Neural cell (in vitro differentiated cells): Measurements from ENCODE around the gene OR7G2. TPM values are rescaled to one million over a fixed set of nuclear protein-coding genes. Genes with fewer than 3 reads are reported as not detected.

Experiments used
- H2AFZ ChIP-seq: fragments of 200-600, 300-800 bp; sonication (generic), shearing (Covaris generic); 2 replicates; pipeline ENCODE4 v1.6.0; 2014; ENCODE audit warnings: low read depth, mild to moderate bottlenecking, antibody characterized with exemption, low read length, moderate library complexity
- H3F3A ChIP-seq: fragments of 200-600 bp; shearing (Covaris generic); 2 replicates; pipeline ENCODE4 v1.6.1; 2016; ENCODE audit warnings: mild to moderate bottlenecking, moderate library complexity, mixed read lengths, antibody characterized with exemption, low read length; ENCODE audit not compliant: insufficient read depth, poor library complexity, severe bottlenecking
- H3K27ac ChIP-seq: fragments of 200-600, 300-800 bp; sonication (generic), shearing (Covaris generic); 2 replicates; pipeline ENCODE4 v1.5.1; 2014; ENCODE audit warnings: mild to moderate bottlenecking, low read length, moderate library complexity
- H3K27me3 ChIP-seq: fragments of 300-800, 200-600 bp; sonication (generic), shearing (Covaris generic); 2 replicates; pipeline ENCODE4 v1.6.0; 2014; ENCODE audit warnings: mild to moderate bottlenecking, low read depth, low read length, moderate library complexity; ENCODE audit not compliant: insufficient read depth
- H3K36me3 ChIP-seq: fragments of 300-800, 200-600 bp; sonication (generic), shearing (Covaris generic); 2 replicates; pipeline ENCODE4 v1.5.1; 2014; ENCODE audit warnings: mild to moderate bottlenecking, antibody characterized with exemption, low read length, moderate library complexity; ENCODE audit not compliant: insufficient read depth
- H3K4me2 ChIP-seq: fragments of 300-800, 200-600 bp; sonication (generic), shearing (Covaris generic); 2 replicates; pipeline ENCODE4 v1.6.0; 2014; ENCODE audit warnings: mild to moderate bottlenecking, low read length
- H3K4me3 ChIP-seq: fragments of 300-800, 200-600 bp; sonication (generic), shearing (Covaris generic); 2 replicates; pipeline ENCODE4 v1.5.1; 2014; ENCODE audit warnings: mild to moderate bottlenecking, low read length, moderate library complexity
- H3K79me2 ChIP-seq: fragments of 200-600 bp; shearing (Covaris generic); replicated peaks from 2 replicates; pipeline ENCODE4 v1.6.0; 2014; ENCODE audit warnings: mild to moderate bottlenecking, low read length, moderate library complexity; ENCODE audit not compliant: insufficient read depth
- H3K9ac ChIP-seq: fragments of 300-800, 200-600 bp; sonication (generic), shearing (Covaris generic); 2 replicates; pipeline ENCODE4 v1.6.1; 2016; ENCODE audit warnings: mild to moderate bottlenecking, low read length, mixed read lengths
- H3K9me2 ChIP-seq: fragments of 200-600 bp; shearing (Covaris generic); 2 replicates; pipeline ENCODE4 v1.6.1; 2016; ENCODE audit warnings: mild to moderate bottlenecking, low read length, mixed read lengths; ENCODE audit not compliant: insufficient read depth
- H3K9me3 ChIP-seq: fragments of 200-600, 300-800 bp; sonication (generic), shearing (Covaris generic); 2 replicates; pipeline ENCODE4 v1.6.1; 2016; ENCODE audit warnings: mild to moderate bottlenecking, mixed run types, low read length, moderate library complexity, mixed read lengths
- H4K20me1 ChIP-seq: fragments of 200-600 bp; shearing (Covaris generic); 2 replicates; pipeline ENCODE4 v1.6.1; 2016; ENCODE audit warnings: mild to moderate bottlenecking, mixed run types; ENCODE audit not compliant: insufficient read depth
- EP300 ChIP-seq: fragments of 450-650 bp; conservative IDR thresholded peaks from 2 replicates; pipeline ENCODE4 v1.6.1; 2014; ENCODE audit warnings: antibody characterized with exemption, mild to moderate bottlenecking, moderate library complexity; ENCODE audit not compliant: poor library complexity, severe bottlenecking
- EZH2 ChIP-seq: fragments of 200-600, 300-800 bp; shearing (Covaris generic), sonication (generic); IDR thresholded peaks from 2 replicates; pipeline ENCODE4 v1.6.1; 2014; ENCODE audit warnings: antibody characterized with exemption, low read length, borderline replicate concordance, mild to moderate bottlenecking; ENCODE audit not compliant: insufficient read depth, poor library complexity, severe bottlenecking
- MXI1 ChIP-seq: fragments of 450-650 bp; conservative IDR thresholded peaks from 2 replicates; pipeline ENCODE4 v1.6.1; 2014; ENCODE audit warnings: antibody characterized with exemption, mild to moderate bottlenecking; ENCODE audit not compliant: poor library complexity, severe bottlenecking
- POLR2AphosphoS5 ChIP-seq: IDR thresholded peaks from 2 replicates; pipeline ENCODE4 v1.6.1; 2012
- RAD21 ChIP-seq: fragments of 450-650 bp; conservative IDR thresholded peaks from 2 replicates; pipeline ENCODE4 v1.6.1; 2014; ENCODE audit warnings: antibody characterized with exemption, mild to moderate bottlenecking, moderate library complexity
- SMC3 ChIP-seq: fragments of 450-650 bp; conservative IDR thresholded peaks from 2 replicates; pipeline ENCODE4 v1.6.1; 2014; ENCODE audit warnings: antibody characterized with exemption, mild to moderate bottlenecking, moderate library complexity; ENCODE audit not compliant: poor library complexity
- TAF1 ChIP-seq: IDR thresholded peaks from 2 replicates; pipeline ENCODE4 v1.6.1; 2012; ENCODE audit warnings: low read depth
- polyA plus RNA-seq: library from polyadenylated mRNA; depleted of rRNA; stranded (reverse); fragments of >200 nt; gene quantifications from 2 replicates; pipeline ENCODE4 v1.2.3, GENCODE V29; 2014
- TF ChIP-seq, protein P1 (sequence below): IDR thresholded peaks from 2 replicates; pipeline ENCODE4 v1.6.1; 2012; ENCODE audit warnings: borderline replicate concordance
- TF ChIP-seq, protein P2 (sequence below): fragments of 450-650 bp; IDR thresholded peaks from 2 replicates; pipeline ENCODE4 v1.5.1; 2014; ENCODE audit warnings: antibody characterized with exemption, mild to moderate bottlenecking, moderate library complexity; ENCODE audit not compliant: poor library complexity, severe bottlenecking

The OR7G2 gene
- polyA plus RNA-seq, 1 donor from 2014 or later = not detected

DNA sequence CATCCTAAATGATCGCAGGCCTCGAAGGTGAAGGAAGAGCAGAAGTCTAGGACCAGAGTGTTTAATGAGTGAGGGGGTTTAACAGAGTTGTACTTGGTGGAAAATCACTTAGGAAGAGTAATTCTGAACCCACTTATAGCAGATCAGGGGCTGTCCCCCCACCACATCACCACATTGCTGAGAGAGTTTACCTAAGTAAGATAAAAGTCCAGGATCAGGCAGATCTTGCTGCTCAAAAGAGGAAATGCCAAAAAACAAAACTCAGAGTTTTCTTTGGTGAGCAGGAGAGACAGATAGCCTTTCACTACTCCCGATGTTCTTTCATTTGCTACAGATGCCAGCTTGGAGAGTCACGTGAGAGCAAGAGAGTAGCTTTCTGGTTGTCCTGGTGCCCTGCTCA is 48.3 kb upstream of the OR7G2 start:
- no peaks in the 10 kb centered on the region for H4K20me1 ChIP-seq
- H3K4me3 ChIP-seq = no peak overlapping the region
- H3K36me3 ChIP-seq = peaks cover 28% of the 10 kb centered on the region
- H3K9me2 ChIP-seq = no peaks in the 10 kb centered on the region
- no peak overlapping the region for H3K9ac ChIP-seq
- no peak overlapping the region for H2AFZ ChIP-seq
- no peak overlapping the region for H3K27ac ChIP-seq
- peaks cover 22% of the 10 kb centered on the region for H3K9me3 ChIP-seq
- peaks cover 29% of the 10 kb centered on the region for H3K79me2 ChIP-seq
- no peaks in the 10 kb centered on the region for H3K27me3 ChIP-seq
- H3K4me2 ChIP-seq = no peak overlapping the region
- no peaks in the 10 kb centered on the region for H3F3A ChIP-seq
- TF ChIP-seq MXI1 (no peak), TAF1 (no peak), EP300 (no peak), POLR2AphosphoS5 (no peak), RAD21 (no peak), SMC3 (no peak), EZH2 (no peak)
- TF ChIP-seq, protein P1, sequence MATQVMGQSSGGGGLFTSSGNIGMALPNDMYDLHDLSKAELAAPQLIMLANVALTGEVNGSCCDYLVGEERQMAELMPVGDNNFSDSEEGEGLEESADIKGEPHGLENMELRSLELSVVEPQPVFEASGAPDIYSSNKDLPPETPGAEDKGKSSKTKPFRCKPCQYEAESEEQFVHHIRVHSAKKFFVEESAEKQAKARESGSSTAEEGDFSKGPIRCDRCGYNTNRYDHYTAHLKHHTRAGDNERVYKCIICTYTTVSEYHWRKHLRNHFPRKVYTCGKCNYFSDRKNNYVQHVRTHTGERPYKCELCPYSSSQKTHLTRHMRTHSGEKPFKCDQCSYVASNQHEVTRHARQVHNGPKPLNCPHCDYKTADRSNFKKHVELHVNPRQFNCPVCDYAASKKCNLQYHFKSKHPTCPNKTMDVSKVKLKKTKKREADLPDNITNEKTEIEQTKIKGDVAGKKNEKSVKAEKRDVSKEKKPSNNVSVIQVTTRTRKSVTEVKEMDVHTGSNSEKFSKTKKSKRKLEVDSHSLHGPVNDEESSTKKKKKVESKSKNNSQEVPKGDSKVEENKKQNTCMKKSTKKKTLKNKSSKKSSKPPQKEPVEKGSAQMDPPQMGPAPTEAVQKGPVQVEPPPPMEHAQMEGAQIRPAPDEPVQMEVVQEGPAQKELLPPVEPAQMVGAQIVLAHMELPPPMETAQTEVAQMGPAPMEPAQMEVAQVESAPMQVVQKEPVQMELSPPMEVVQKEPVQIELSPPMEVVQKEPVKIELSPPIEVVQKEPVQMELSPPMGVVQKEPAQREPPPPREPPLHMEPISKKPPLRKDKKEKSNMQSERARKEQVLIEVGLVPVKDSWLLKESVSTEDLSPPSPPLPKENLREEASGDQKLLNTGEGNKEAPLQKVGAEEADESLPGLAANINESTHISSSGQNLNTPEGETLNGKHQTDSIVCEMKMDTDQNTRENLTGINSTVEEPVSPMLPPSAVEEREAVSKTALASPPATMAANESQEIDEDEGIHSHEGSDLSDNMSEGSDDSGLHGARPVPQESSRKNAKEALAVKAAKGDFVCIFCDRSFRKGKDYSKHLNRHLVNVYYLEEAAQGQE = no peak
- TF ChIP-seq, protein P2, sequence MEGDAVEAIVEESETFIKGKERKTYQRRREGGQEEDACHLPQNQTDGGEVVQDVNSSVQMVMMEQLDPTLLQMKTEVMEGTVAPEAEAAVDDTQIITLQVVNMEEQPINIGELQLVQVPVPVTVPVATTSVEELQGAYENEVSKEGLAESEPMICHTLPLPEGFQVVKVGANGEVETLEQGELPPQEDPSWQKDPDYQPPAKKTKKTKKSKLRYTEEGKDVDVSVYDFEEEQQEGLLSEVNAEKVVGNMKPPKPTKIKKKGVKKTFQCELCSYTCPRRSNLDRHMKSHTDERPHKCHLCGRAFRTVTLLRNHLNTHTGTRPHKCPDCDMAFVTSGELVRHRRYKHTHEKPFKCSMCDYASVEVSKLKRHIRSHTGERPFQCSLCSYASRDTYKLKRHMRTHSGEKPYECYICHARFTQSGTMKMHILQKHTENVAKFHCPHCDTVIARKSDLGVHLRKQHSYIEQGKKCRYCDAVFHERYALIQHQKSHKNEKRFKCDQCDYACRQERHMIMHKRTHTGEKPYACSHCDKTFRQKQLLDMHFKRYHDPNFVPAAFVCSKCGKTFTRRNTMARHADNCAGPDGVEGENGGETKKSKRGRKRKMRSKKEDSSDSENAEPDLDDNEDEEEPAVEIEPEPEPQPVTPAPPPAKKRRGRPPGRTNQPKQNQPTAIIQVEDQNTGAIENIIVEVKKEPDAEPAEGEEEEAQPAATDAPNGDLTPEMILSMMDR = no peak

DNA sequence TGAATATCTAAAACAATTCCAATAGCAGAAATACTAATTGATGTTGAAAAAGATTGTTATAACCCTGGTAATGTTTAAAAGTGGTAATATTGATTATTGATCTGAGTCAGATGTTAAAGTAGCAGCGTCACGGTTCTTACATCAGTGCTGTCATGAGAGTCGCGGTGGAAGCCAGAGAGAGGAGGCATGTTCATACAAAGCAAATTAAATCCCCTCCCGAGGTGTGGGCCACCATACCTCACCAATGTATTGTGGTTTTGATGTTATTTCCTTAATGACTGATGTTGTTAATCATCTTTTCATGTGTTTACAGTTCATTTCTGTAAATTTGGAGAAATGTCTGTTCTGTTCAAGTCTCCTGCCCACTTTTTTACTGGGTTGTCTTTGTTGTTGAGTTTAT is 44.1 kb upstream of the OR7G2 start:
- H3K27ac ChIP-seq = no peak overlapping the region
- no peak overlapping the region for H3K4me2 ChIP-seq
- H2AFZ ChIP-seq = no peak overlapping the region
- H3K27me3 ChIP-seq = no peaks in the 10 kb centered on the region
- H3K79me2 ChIP-seq = peaks cover 62% of the 10 kb centered on the region
- H3K9me2 ChIP-seq = no peaks in the 10 kb centered on the region
- H3K9me3 ChIP-seq = peaks cover 32% of the 10 kb centered on the region
- no peak overlapping the region for H3K9ac ChIP-seq
- TF ChIP-seq, protein P1 = no peak
- TF ChIP-seq SMC3 (no peak), EZH2 (no peak), RAD21 (no peak), MXI1 (no peak), POLR2AphosphoS5 (no peak)
- TF ChIP-seq, protein P2 = no peak
- no peaks in the 10 kb centered on the region for H3F3A ChIP-seq
- no peak overlapping the region for H3K4me3 ChIP-seq
- H4K20me1 ChIP-seq = no peaks in the 10 kb centered on the region
- peaks cover 19% of the 10 kb centered on the region for H3K36me3 ChIP-seq
